Liver (tissue), 9 donors: ENCODE results near the gene SPINT3. TPM values are rescaled to one million over a fixed set of nuclear protein-coding genes. Genes with fewer than 3 reads are reported as not detected.

ENCODE experiments used
- DNase-seq: peaks from one replicate; pipeline ENCODE4 v3.0.0-alpha.2; 2017; ENCODE audit warnings: low spot score
- H3K27ac ChIP-seq, 2 donors: one replicate each; pipeline ENCODE4 v1.7.0; 2013; ENCODE audit warnings: inconsistent platforms in 2 of 2, low read length in 2 of 2, control low read depth in 1 of 2, low read depth in 1 of 2, mild to moderate bottlenecking in 1 of 2
- H3K27me3 ChIP-seq, 4 donors: one replicate each; pipeline versions ENCODE4 v1.6.1 to v1.7.0; 2013; ENCODE audit warnings: low read length in 3 of 4, inconsistent platforms in 1 of 4, mild to moderate bottlenecking in 1 of 4, moderate library complexity in 1 of 4; ENCODE audit not compliant: control insufficient read depth in 4 of 4, insufficient read depth in 4 of 4
- H3K36me3 ChIP-seq, 4 donors: one replicate each; pipeline versions ENCODE4 v1.6.1 to v1.7.0; 2013; ENCODE audit warnings: low read length in 3 of 4, mild to moderate bottlenecking in 3 of 4, low read depth in 1 of 4, moderate library complexity in 1 of 4; ENCODE audit not compliant: control insufficient read depth in 4 of 4, insufficient read depth in 3 of 4
- H3K4me1 ChIP-seq, 4 donors: one replicate each; pipeline versions ENCODE4 v1.6.1 to v1.7.0; 2013; ENCODE audit warnings: low read length in 3 of 4, mild to moderate bottlenecking in 3 of 4, moderate library complexity in 1 of 4; ENCODE audit not compliant: control insufficient read depth in 4 of 4, insufficient read depth in 4 of 4
- H3K4me3 ChIP-seq, 3 donors: one replicate each; pipeline versions ENCODE4 v1.6.1 to v1.7.0; 2013; ENCODE audit warnings: low read length in 3 of 3, control low read depth in 1 of 3, low read depth in 1 of 3, mild to moderate bottlenecking in 1 of 3
- H3K9ac ChIP-seq, 2 donors: one replicate each; pipeline ENCODE4 v1.7.0; 2013; ENCODE audit warnings: low read length in 2 of 2, mild to moderate bottlenecking in 2 of 2, moderate library complexity in 2 of 2, control low read depth in 1 of 2, low read depth in 1 of 2
- H3K9me3 ChIP-seq, 4 donors: one replicate each; pipeline versions ENCODE4 v1.6.1 to v1.7.0; 2013; ENCODE audit warnings: low read length in 3 of 4; ENCODE audit not compliant: control insufficient read depth in 4 of 4
- FOXA2 ChIP-seq: IDR thresholded peaks from 2 replicates; pipeline ENCODE4 v1.6.1; 2016; ENCODE audit warnings: antibody characterized with exemption
- GABPA ChIP-seq, 2 donors: IDR thresholded peaks in 1 of 2; conservative IDR thresholded peaks in 1 of 2; 2 replicates each; pipeline ENCODE4 v1.6.1; 2016; ENCODE audit warnings: antibody characterized with exemption in 2 of 2, mild to moderate bottlenecking in 1 of 2, moderate library complexity in 1 of 2
- HNF4A ChIP-seq, 2 donors: conservative IDR thresholded peaks; 2 replicates each; pipeline ENCODE4 v1.6.1; 2016; ENCODE audit warnings: antibody characterized with exemption in 2 of 2, mild to moderate bottlenecking in 2 of 2
- JUND ChIP-seq, 2 donors: IDR thresholded peaks; 2 replicates each; pipeline ENCODE4 v1.6.1; 2016; ENCODE audit warnings: antibody characterized with exemption in 2 of 2
- NR2F2 ChIP-seq: IDR thresholded peaks from 2 replicates; pipeline ENCODE4 v1.6.1; 2016; ENCODE audit warnings: antibody characterized with exemption
- RAD21 ChIP-seq, 2 donors: IDR thresholded peaks; 2 replicates each; pipeline ENCODE4 v1.6.1; 2016; ENCODE audit warnings: antibody characterized with exemption in 2 of 2, mild to moderate bottlenecking in 2 of 2
- TAF1 ChIP-seq: conservative IDR thresholded peaks from 2 replicates; pipeline ENCODE4 v1.6.1; 2016; ENCODE audit warnings: antibody characterized with exemption, mild to moderate bottlenecking
- YY1 ChIP-seq: IDR thresholded peaks from 2 replicates; pipeline ENCODE4 v1.6.1; 2016; ENCODE audit warnings: antibody characterized with exemption, mild to moderate bottlenecking
- WGBS: extraction: QIAGEN DNeasy Blood & Tissue Kit; methylation state at CpG from one replicate; pipeline ENCODE4 v1.1.7; 2013; 5-methylcytosine and 5-hydroxymethylcytosine counted together
- polyA plus RNA-seq, 2 donors: library from polyadenylated mRNA; stranded (reverse) in 1 of 2; unstranded in 1 of 2; fragments of 200-250 nt in 1 of 2; fragments of >200 nt in 1 of 2; fragmentation: Nextera tagmentation in 1 of 2; extraction: Ambion mirVana in 1 of 2; gene quantifications; one replicate each; pipeline versions ENCODE4 v1.2.1 to v1.2.3, GENCODE V29; 2013 to 2015
- total RNA-seq, 2 donors: library from RNA; depleted of rRNA; stranded (reverse); fragments of >200 nt; gene quantifications; one replicate each; pipeline ENCODE4 v1.2.3, GENCODE V29; 2014
- TF ChIP-seq, protein P1 (sequence below): IDR thresholded peaks from 2 replicates; pipeline ENCODE4 v1.6.1; 2016; ENCODE audit warnings: antibody characterized with exemption
- TF ChIP-seq, protein P2 (sequence below): fragments of 150-350 bp; IDR thresholded peaks from 2 replicates; pipeline ENCODE4 v1.5.1; 2017; ENCODE audit warnings: improper control_type of control experiment, low read depth, low read length; ENCODE audit not compliant: missing input control
- TF ChIP-seq, protein P3 (sequence below): IDR thresholded peaks from 2 replicates; pipeline ENCODE4 v1.6.1; 2016; ENCODE audit warnings: antibody characterized with exemption
- TF ChIP-seq, protein P4 (sequence below): IDR thresholded peaks from 2 replicates; pipeline ENCODE4 v1.6.1; 2016; ENCODE audit warnings: antibody characterized with exemption, mild to moderate bottlenecking
- donor health status: healthy.
- donor health status: healthy.
- donor health status: healthy.
- donor health status: healthy.
- donor health status: healthy.

The SPINT3 gene
- total and polyA plus RNA-seq, 4 donors = not detected

DNA sequence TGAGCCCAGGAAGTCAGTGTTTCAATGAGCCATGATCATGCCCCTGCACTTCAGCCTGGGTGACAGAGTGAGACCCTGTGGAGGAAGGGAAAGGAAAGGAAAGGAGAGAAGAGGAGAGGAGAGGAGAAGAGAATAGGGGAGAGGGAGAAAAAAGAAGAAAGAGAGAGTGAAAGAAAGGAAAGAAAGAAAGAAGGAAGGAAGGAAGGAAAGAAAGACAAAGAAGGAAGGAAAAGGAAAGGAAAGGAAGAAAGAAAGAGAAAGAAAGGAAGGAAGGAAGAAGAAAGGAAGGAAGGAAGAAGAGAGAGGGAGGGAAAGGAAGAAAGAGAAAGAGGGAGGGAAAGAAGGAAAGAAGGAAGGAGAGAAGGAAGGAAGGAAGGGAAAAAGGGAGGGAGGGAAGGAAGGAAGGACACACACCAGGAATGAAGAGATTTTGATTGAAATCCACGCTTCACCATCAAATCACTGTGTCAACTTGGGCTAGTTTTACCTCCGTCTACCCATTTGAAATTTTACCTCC, 49.4 kb upstream of the SPINT3 start:
- TF ChIP-seq, protein P1, sequence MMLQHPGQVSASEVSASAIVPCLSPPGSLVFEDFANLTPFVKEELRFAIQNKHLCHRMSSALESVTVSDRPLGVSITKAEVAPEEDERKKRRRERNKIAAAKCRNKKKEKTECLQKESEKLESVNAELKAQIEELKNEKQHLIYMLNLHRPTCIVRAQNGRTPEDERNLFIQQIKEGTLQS = no peak
- TF ChIP-seq, protein P2, sequence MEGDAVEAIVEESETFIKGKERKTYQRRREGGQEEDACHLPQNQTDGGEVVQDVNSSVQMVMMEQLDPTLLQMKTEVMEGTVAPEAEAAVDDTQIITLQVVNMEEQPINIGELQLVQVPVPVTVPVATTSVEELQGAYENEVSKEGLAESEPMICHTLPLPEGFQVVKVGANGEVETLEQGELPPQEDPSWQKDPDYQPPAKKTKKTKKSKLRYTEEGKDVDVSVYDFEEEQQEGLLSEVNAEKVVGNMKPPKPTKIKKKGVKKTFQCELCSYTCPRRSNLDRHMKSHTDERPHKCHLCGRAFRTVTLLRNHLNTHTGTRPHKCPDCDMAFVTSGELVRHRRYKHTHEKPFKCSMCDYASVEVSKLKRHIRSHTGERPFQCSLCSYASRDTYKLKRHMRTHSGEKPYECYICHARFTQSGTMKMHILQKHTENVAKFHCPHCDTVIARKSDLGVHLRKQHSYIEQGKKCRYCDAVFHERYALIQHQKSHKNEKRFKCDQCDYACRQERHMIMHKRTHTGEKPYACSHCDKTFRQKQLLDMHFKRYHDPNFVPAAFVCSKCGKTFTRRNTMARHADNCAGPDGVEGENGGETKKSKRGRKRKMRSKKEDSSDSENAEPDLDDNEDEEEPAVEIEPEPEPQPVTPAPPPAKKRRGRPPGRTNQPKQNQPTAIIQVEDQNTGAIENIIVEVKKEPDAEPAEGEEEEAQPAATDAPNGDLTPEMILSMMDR = no peak
- TF ChIP-seq HNF4A (conservative IDR thresholded peaks at IDR 0.05) (no peak), NR2F2 (no peak)
- no peak overlapping the region for H3K4me3 ChIP-seq
- H3K27ac ChIP-seq = no peak overlapping the region
- WGBS = 71% methylated on average over 2 of the region's 2 CpGs
- H3K4me1 ChIP-seq = no peaks in the 10 kb centered on the region
- no peaks in the 10 kb centered on the region for H3K9me3 ChIP-seq
- no peak for DNase-seq
- peaks cover 0 to 6% (median 0%) of the 10 kb centered on the region in 4 donors for H3K27me3 ChIP-seq
- no peaks in the 10 kb centered on the region for H3K36me3 ChIP-seq
- no peak overlapping the region for H3K9ac ChIP-seq

DNA sequence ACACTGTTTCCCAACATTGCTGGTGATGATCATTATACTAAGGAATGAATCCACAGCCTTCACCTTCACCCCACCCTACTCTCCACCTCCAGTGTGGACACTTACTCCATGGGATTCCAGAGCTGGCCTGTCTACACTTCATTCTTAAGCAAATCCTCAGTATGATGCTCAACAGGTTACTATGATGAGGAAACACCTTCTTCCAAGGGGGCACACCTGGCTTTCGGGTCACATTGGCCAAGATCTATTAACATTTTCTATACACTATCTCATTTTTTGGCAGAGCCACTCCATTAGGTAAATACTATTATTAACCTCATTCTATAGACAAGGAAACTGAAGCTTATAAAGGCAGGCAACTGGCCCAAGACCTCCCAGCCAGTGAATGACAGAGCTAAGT, 39.8 kb upstream of the SPINT3 start:
- Histone ChIP-seq H3K27ac (no peak overlapping the region), H3K4me3 (no peak overlapping the region), H3K9me3 (no peaks in the 10 kb centered on the region), H3K27me3 (peaks cover 0 to 4% (median 0%) of the 10 kb centered on the region in 4 donors), H3K9ac (no peak overlapping the region), H3K36me3 (no peaks in the 10 kb centered on the region), H3K4me1 (no peaks in the 10 kb centered on the region)
- TF ChIP-seq, protein P3, sequence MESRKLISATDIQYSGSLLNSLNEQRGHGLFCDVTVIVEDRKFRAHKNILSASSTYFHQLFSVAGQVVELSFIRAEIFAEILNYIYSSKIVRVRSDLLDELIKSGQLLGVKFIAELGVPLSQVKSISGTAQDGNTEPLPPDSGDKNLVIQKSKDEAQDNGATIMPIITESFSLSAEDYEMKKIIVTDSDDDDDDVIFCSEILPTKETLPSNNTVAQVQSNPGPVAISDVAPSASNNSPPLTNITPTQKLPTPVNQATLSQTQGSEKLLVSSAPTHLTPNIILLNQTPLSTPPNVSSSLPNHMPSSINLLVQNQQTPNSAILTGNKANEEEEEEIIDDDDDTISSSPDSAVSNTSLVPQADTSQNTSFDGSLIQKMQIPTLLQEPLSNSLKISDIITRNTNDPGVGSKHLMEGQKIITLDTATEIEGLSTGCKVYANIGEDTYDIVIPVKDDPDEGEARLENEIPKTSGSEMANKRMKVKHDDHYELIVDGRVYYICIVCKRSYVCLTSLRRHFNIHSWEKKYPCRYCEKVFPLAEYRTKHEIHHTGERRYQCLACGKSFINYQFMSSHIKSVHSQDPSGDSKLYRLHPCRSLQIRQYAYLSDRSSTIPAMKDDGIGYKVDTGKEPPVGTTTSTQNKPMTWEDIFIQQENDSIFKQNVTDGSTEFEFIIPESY = no peak
- TF ChIP-seq, protein P1 = no peak
- TF ChIP-seq FOXA2 (no peak), YY1 (no peak), NR2F2 (no peak), JUND (IDR thresholded peaks at IDR 0.05) (no peak), RAD21 (IDR thresholded peaks at IDR 0.05) (no peak), TAF1 (no peak), GABPA (IDR thresholded peaks at IDR 0.05 in 1 of 2, conservative IDR thresholded peaks at IDR 0.05 in 1 of 2) (no peak)
- TF ChIP-seq, protein P2 = no peak
- TF ChIP-seq, protein P4, sequence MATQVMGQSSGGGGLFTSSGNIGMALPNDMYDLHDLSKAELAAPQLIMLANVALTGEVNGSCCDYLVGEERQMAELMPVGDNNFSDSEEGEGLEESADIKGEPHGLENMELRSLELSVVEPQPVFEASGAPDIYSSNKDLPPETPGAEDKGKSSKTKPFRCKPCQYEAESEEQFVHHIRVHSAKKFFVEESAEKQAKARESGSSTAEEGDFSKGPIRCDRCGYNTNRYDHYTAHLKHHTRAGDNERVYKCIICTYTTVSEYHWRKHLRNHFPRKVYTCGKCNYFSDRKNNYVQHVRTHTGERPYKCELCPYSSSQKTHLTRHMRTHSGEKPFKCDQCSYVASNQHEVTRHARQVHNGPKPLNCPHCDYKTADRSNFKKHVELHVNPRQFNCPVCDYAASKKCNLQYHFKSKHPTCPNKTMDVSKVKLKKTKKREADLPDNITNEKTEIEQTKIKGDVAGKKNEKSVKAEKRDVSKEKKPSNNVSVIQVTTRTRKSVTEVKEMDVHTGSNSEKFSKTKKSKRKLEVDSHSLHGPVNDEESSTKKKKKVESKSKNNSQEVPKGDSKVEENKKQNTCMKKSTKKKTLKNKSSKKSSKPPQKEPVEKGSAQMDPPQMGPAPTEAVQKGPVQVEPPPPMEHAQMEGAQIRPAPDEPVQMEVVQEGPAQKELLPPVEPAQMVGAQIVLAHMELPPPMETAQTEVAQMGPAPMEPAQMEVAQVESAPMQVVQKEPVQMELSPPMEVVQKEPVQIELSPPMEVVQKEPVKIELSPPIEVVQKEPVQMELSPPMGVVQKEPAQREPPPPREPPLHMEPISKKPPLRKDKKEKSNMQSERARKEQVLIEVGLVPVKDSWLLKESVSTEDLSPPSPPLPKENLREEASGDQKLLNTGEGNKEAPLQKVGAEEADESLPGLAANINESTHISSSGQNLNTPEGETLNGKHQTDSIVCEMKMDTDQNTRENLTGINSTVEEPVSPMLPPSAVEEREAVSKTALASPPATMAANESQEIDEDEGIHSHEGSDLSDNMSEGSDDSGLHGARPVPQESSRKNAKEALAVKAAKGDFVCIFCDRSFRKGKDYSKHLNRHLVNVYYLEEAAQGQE = no peak
- no peak for DNase-seq
- WGBS = 61% methylated on average over 1 of the region's 1 CpG
